GM21528 (cell line): ENCODE measurements around the gene PTCD2.
"Not testable (repeated sequence)": the region's sequence is repeated elsewhere in the genome, so short reads cannot be mapped to it uniquely, and the experiment has no call there.

Experiments used
- ATAC-seq: cut with Tn5 transposase; IDR thresholded peaks from one replicate; pipeline ENCODE4 v1.9.1; 2021; ENCODE audit warnings: mild to moderate bottlenecking, moderate library complexity; ENCODE audit not compliant: unreplicated experiment, low FRiP score

The PTCD2 gene

GRCh38 chr5:72377910-72378638 lies 57.9 kb downstream of the PTCD2 start:
- no peak for ATAC-seq

GRCh38 chr5:72378639-72379289 lies 58.6 kb downstream of the PTCD2 start:
- ATAC-seq: no peak

- no peak for ATAC-seq
These were observed 59.8 kb downstream of the PTCD2 start for GRCh38 chr5:72379936-72380335.

- no peak for ATAC-seq
These were observed 60.5 kb downstream of the PTCD2 start for GRCh38 chr5:72380492-72381274.

GRCh38 chr5:72383280-72383679 lies 63.1 kb downstream of the PTCD2 start:
- no peak for ATAC-seq

- ATAC-seq: no peak
These were observed 63.6 kb downstream of the PTCD2 start for GRCh38 chr5:72383726-72384125.

- no peak for ATAC-seq
These were observed 66.5 kb downstream of the PTCD2 start for GRCh38 chr5:72386639-72387038.

GRCh38 chr5:72387985-72388384 lies 67.8 kb downstream of the PTCD2 start:
- no peak for ATAC-seq

- ATAC-seq: no peak
These were observed 68.5 kb downstream of the PTCD2 start for GRCh38 chr5:72388646-72389045.

GRCh38 chr5:72390836-72391235 lies 70.7 kb downstream of the PTCD2 start:
- ATAC-seq: no peak

- ATAC-seq: no peak
These were observed 72.2 kb downstream of the PTCD2 start for GRCh38 chr5:72392326-72392733.

- ATAC-seq: no peak
These were observed 72.9 kb downstream of the PTCD2 start for GRCh38 chr5:72393052-72393451.

- no peak for ATAC-seq
These were observed 74.5 kb downstream of the PTCD2 start for GRCh38 chr5:72394688-72395087.

- no peak for ATAC-seq
These were observed 77.7 kb downstream of the PTCD2 start for GRCh38 chr5:72397836-72398235.

- no peak for ATAC-seq
These were observed 80.8 kb downstream of the PTCD2 start for GRCh38 chr5:72400950-72401349.

GRCh38 chr5:72402381-72402890 lies 82.3 kb downstream of the PTCD2 start:
- no peak for ATAC-seq

GRCh38 chr5:72402959-72403628 lies 82.9 kb downstream of the PTCD2 start:
- no peak for ATAC-seq

GRCh38 chr5:72404771-72405170 lies 84.6 kb downstream of the PTCD2 start:
- ATAC-seq: not testable (repeated sequence)

- no peak for ATAC-seq
These were observed 86.9 kb downstream of the PTCD2 start for GRCh38 chr5:72407078-72407477.

GRCh38 chr5:72407541-72407940 lies 87.4 kb downstream of the PTCD2 start:
- no peak for ATAC-seq

GRCh38 chr5:72408127-72408526 lies 88.0 kb downstream of the PTCD2 start:
- ATAC-seq: no peak
